A549 (cell line): ENCODE results near the gene INHBC. TPM values are rescaled to one million over a fixed set of nuclear protein-coding genes. Genes with fewer than 3 reads are reported as not detected.

Source experiments
- ATAC-seq, 2 experiments: fragments of 200-7000 bp in 1 of 2; fragments of >200 bp in 1 of 2; cut with Nextera tagmentation in 1 of 2; cut with Tn5 transposase in 1 of 2; 3 replicates each; pipeline versions ENCODE4 v1.8.0 to v1.9.1; 2018 to 2020; ENCODE audit warnings: mild to moderate bottlenecking in 1 of 2, moderate library complexity in 1 of 2
- CTCF ChIA-PET: fragments of 300-600 bp; sonication (Branson Sonifier 250); formaldehyde crosslinking; extraction: SDS; loops from one replicate; lab custom pipeline; 2021; ENCODE audit warnings: antibody characterized with exemption, inconsistent platforms; lab: Yijun Ruan, JAX
- POLR2A ChIA-PET: fragments of 350-600 bp; formaldehyde crosslinking; extraction: SDS; loops from one replicate; lab custom pipeline; 2021; ENCODE audit warnings: antibody characterized with exemption, inconsistent platforms; lab: Yijun Ruan, JAX
- DNase-seq, 2 experiments: peaks; one replicate each; pipeline versions ENCODE4 v3.0.0 to v3.0.0-alpha.2; 2011 to 2016; ENCODE audit warnings: low read depth in 1 of 2, low spot score in 1 of 2
- FAIRE-seq: peaks from 2 replicates; lab custom pipeline; 2011; peaks lifted over from hg19 to GRCh38; lab: Jason Lieb, UNC
- H3K27ac ChIP-seq, 2 experiments: fragments of >200 bp; sonication (Bioruptor Twin); formaldehyde crosslinking; 3 replicates each; pipeline ENCODE4 v1.5.1; 2016 to 2017
- H3K4me1 ChIP-seq: fragments of >200 bp; sonication (Bioruptor Twin); formaldehyde crosslinking; 3 replicates; pipeline ENCODE4 v1.6.1; 2016
- H3K4me2 ChIP-seq: fragments of >200 bp; sonication (Bioruptor Twin); formaldehyde crosslinking; 3 replicates; pipeline ENCODE4 v1.6.1; 2016
- H3K4me3 ChIP-seq: fragments of >200 bp; sonication (Bioruptor Twin); formaldehyde crosslinking; 3 replicates; pipeline ENCODE4 v1.5.1; 2016
- H3K9me3 ChIP-seq: fragments of >200 bp; sonication (Bioruptor Twin); formaldehyde crosslinking; 3 replicates; pipeline ENCODE4 v1.6.1; 2016
- BCL3 ChIP-seq: fragments of >200 bp; sonication (Bioruptor Twin); formaldehyde crosslinking; IDR thresholded peaks from 3 replicates; pipeline ENCODE4 v1.6.1; 2016
- CHD4 ChIP-seq: fragments of 200-600 bp; sonication (generic); IDR thresholded peaks from 2 replicates; pipeline ENCODE4 v1.6.1; 2016; ENCODE audit warnings: antibody characterized with exemption, mild to moderate bottlenecking, borderline replicate concordance
- CTCF ChIP-seq: fragments of >200 bp; sonication (Bioruptor Twin); formaldehyde crosslinking; IDR thresholded peaks from 3 replicates; pipeline ENCODE4 v1.5.1; 2016
- EHF ChIP-seq: fragments of 250-450 bp; sonication (Bioruptor Pico); IDR thresholded peaks from 2 replicates; pipeline ENCODE4 v1.5.0; 2020; ENCODE audit warnings: mild to moderate bottlenecking
- ESRRA ChIP-seq: fragments of 150-350 bp; IDR thresholded peaks from 2 replicates; pipeline ENCODE4 v1.6.1; 2014; ENCODE audit warnings: mild to moderate bottlenecking, low read length, borderline replicate concordance
- KDM1A ChIP-seq: fragments of 200-600 bp; sonication (generic); IDR thresholded peaks from 2 replicates; pipeline ENCODE4 v1.6.1; 2016; ENCODE audit warnings: low read depth, mild to moderate bottlenecking
- MAFK ChIP-seq: fragments of 450-650 bp; IDR thresholded peaks from 2 replicates; pipeline ENCODE4 v1.6.1; 2014; ENCODE audit not compliant: partially characterized antibody
- MYC ChIP-seq: IDR thresholded peaks from 2 replicates; pipeline ENCODE4 v1.6.1; 2012; ENCODE audit warnings: mild to moderate bottlenecking, inconsistent platforms, low read length, improper control_type of control experiment, borderline replicate concordance
- NFE2L2 ChIP-seq: fragments of 150-350 bp; conservative IDR thresholded peaks from 2 replicates; pipeline ENCODE4 v1.6.1; 2014; ENCODE audit warnings: low read length
- RCOR1 ChIP-seq: fragments of 150-350 bp; IDR thresholded peaks from 2 replicates; pipeline ENCODE4 v1.6.1; 2014; ENCODE audit warnings: antibody characterized with exemption, low read length, low read depth
- REST ChIP-seq: fragments of 200-600 bp; sonication (generic); IDR thresholded peaks from 2 replicates; pipeline ENCODE4 v1.6.1; 2016; ENCODE audit warnings: antibody characterized with exemption, mild to moderate bottlenecking, moderate library complexity
- SMC3 ChIP-seq: fragments of >200 bp; sonication (Bioruptor Twin); formaldehyde crosslinking; IDR thresholded peaks from 3 replicates; pipeline ENCODE4 v1.6.1; 2018; ENCODE audit warnings: inconsistent platforms
- TFCP2L1 ChIP-seq: fragments of 250-450 bp; sonication (Bioruptor Pico); IDR thresholded peaks from 2 replicates; pipeline ENCODE4 v1.5.0; 2021; ENCODE audit warnings: mild to moderate bottlenecking
- TP53 ChIP-seq: fragments of 250-450 bp; sonication (Bioruptor Pico); IDR thresholded peaks from 2 replicates; pipeline ENCODE4 v1.5.0; 2021; ENCODE audit warnings: mild to moderate bottlenecking, moderate library complexity
- WGBS: methylation state at CpG from one replicate; pipeline ENCODE4 v1.1.6; 2017; ENCODE audit errors: missing lambda C conversion rate; 5-methylcytosine and 5-hydroxymethylcytosine counted together
- polyA plus RNA-seq, 4 experiments: library from polyadenylated mRNA; depleted of rRNA in 3 of 4; stranded (reverse); fragments of >200 nt; fragmentation: RNase III in 1 of 4; extraction: RNeasy Plus Mini Kit Qiagen cat#74134 plus additional on column Dnase treatment in 1 of 4; gene quantifications; 2 replicates in 3 of 4; 3 replicates in 1 of 4; pipeline ENCODE4 v1.2.3, GENCODE V29; 2011 to 2017

The INHBC gene
- polyA plus RNA-seq, 2 of the 4 experiments (the other 2 are of a cell fraction): 0.08 TPM; not detected in 1

- TF ChIP-seq REST: no peak
Observed at GRCh38 chr12:57389033-57389432, 45.6 kb upstream of the INHBC start (continued).

GRCh38 chr12:57390174-57390573 is 44.4 kb upstream of the INHBC start:
- Histone ChIP-seq H3K9me3 (no peaks in the 10 kb centered on the region), H3K4me3 (no peak overlapping the region), H3K4me1 (peaks cover 31% of the 10 kb centered on the region), H3K27ac (peak overlapping the region; percentile 66 to 80; a peak in 5 of 6 replicates), H3K4me2 (peak overlapping the region; percentile 66)
- FAIRE-seq (no peak), ATAC-seq (peak in 1 of 2 experiments; percentile 15; a peak in 3 of 6 replicates), DNase-seq (no peak)
- TF ChIP-seq MAFK: no peak
- no peak for TF ChIP-seq CHD4
- TF ChIP-seq MYC: no peak
- no peak for TF ChIP-seq CTCF
- no peak for TF ChIP-seq SMC3
- ChIA-PET CTCF (interaction anchor here (0.8 to 2.0 kb wide), 5 partner anchors 21 to 82 kb away, joined by 3 to 15 read pairs (median 6); no protein-coding TSS in a partner anchor), POLR2A (interaction anchor here (1.6 kb wide), 1 partner anchor 40 kb away, joined by 11 read pairs; no protein-coding TSS in a partner anchor)
- WGBS: 60% methylated on average over 2 of the region's 2 CpGs

GRCh38 chr12:57395121-57395520 is 39.5 kb upstream of the INHBC start:
- TF ChIP-seq BCL3: no peak
- no peak for TF ChIP-seq RCOR1
- TF ChIP-seq REST: no peak
- no peak for TF ChIP-seq KDM1A
- TF ChIP-seq ESRRA: no peak
- TF ChIP-seq TP53 (CRISPR knock-in tag): no peak
- no peak for TF ChIP-seq NFE2L2
- TF ChIP-seq EHF (CRISPR knock-in tag): no peak
- TF ChIP-seq TFCP2L1: no peak
- TF ChIP-seq, all 56 proteins: peak for 0
- Histone ChIP-seq H3K4me1 (peaks cover 9% of the 10 kb centered on the region), H3K4me2 (no peak overlapping the region), H3K9me3 (no peaks in the 10 kb centered on the region), H3K4me3 (no peak overlapping the region), H3K27ac (no peak overlapping the region)
- DNase-seq (no peak), ATAC-seq (no peak), FAIRE-seq (no peak)
- 94% methylated on average over 18 of the region's 18 CpGs for WGBS
- CTCF ChIA-PET: no interaction called here
- POLR2A ChIA-PET: no interaction called here
